Small intestine (tissue), 7 donors: ENCODE results near the gene JAKMIP1. TPM values are rescaled to one million over a fixed set of nuclear protein-coding genes. Genes with fewer than 3 reads are reported as not detected.

Experiments
- DNase-seq, 2 donors: peaks; one replicate each; pipeline versions ENCODE4 v3.0.0 to v3.0.0-alpha.2; 2013
- FAIRE-seq: peaks from 2 replicates; lab custom pipeline; 2012; peaks lifted over from hg19 to GRCh38; lab: Jason Lieb, UNC
- H3K27ac ChIP-seq, 3 donors: one replicate each; pipeline ENCODE4 v1.5.1; 2013; ENCODE audit warnings: low read length in 2 of 3, mild to moderate bottlenecking in 2 of 3, control low read depth in 1 of 3, inconsistent platforms in 1 of 3, low read depth in 1 of 3, moderate library complexity in 1 of 3
- H3K27me3 ChIP-seq, 3 donors: one replicate each; pipeline ENCODE4 v1.6.1; 2013; ENCODE audit warnings: low read length in 3 of 3, inconsistent platforms in 1 of 3; ENCODE audit not compliant: control insufficient read depth in 3 of 3, insufficient read depth in 3 of 3
- H3K36me3 ChIP-seq, 3 donors: one replicate each; pipeline ENCODE4 v1.6.1; 2013; ENCODE audit warnings: low read length in 3 of 3, inconsistent platforms in 1 of 3, low read depth in 1 of 3, mild to moderate bottlenecking in 1 of 3, moderate library complexity in 1 of 3; ENCODE audit not compliant: control insufficient read depth in 3 of 3, insufficient read depth in 2 of 3
- H3K4me1 ChIP-seq, 3 donors: one replicate each; pipeline ENCODE4 v1.6.1; 2013; ENCODE audit warnings: low read length in 2 of 3, inconsistent platforms in 1 of 3, low read depth in 1 of 3, mild to moderate bottlenecking in 1 of 3, moderate library complexity in 1 of 3; ENCODE audit not compliant: control insufficient read depth in 3 of 3, insufficient read depth in 2 of 3
- H3K4me3 ChIP-seq, 3 donors: one replicate each; pipeline ENCODE4 v1.5.1; 2013; ENCODE audit warnings: low read length in 3 of 3, control low read depth in 1 of 3, inconsistent platforms in 1 of 3, low read depth in 1 of 3, mild to moderate bottlenecking in 1 of 3, moderate library complexity in 1 of 3
- H3K9me3 ChIP-seq, 2 donors: one replicate each; pipeline ENCODE4 v1.6.1; 2013; ENCODE audit warnings: low read depth in 1 of 2, low read length in 1 of 2; ENCODE audit not compliant: control insufficient read depth in 2 of 2, insufficient read depth in 1 of 2
- WGBS, 3 donors: extraction: QIAGEN DNeasy Blood & Tissue Kit; methylation state at CpG; one replicate each; pipeline ENCODE4 v1.1.7; 2013; 5-methylcytosine and 5-hydroxymethylcytosine counted together
- polyA plus RNA-seq, 4 donors: library from polyadenylated mRNA; stranded (reverse) in 3 of 4; unstranded in 1 of 4; fragments of 200-250 nt in 3 of 4; fragments of 120-200 nt in 1 of 4; gene quantifications; one replicate each; pipeline versions ENCODE4 v1.2.1 to v1.2.3, GENCODE V29; 2013
- donor health status: healthy with polysubstance abuse.
- donor health status: control.
- donor health status: control.
- donor health status: Bipolar disorder and iron deficiency.
- donor health status: healthy.

The JAKMIP1 gene
- polyA plus RNA-seq, 4 donors: 0.25 to 1.8 (median 1.0) TPM

GRCh38 chr4:6230827-6231662 is 30.7 kb upstream of the JAKMIP1 start:
- H3K4me1 ChIP-seq: no peaks in the 10 kb centered on the region
- no peak overlapping the region for H3K27ac ChIP-seq
- H3K9me3 ChIP-seq: no peaks in the 10 kb centered on the region
- FAIRE-seq: no peak
- 86 to 91% (median 87%) methylated on average over 21 of the region's 21 CpGs for WGBS, 3 donors
- no peaks in the 10 kb centered on the region for H3K27me3 ChIP-seq
- no peak for DNase-seq
- no peaks in the 10 kb centered on the region for H3K36me3 ChIP-seq
- no peak overlapping the region for H3K4me3 ChIP-seq

- H3K4me3 ChIP-seq: no peak overlapping the region
- DNase-seq (no peak), FAIRE-seq (no peak)
- no peak overlapping the region for H3K27ac ChIP-seq
- peaks cover 0 to 3% (median 0%) of the 10 kb centered on the region in 3 donors for H3K27me3 ChIP-seq
- H3K36me3 ChIP-seq: no peaks in the 10 kb centered on the region
- WGBS, 3 donors: 56 to 61% (median 58%) methylated on average over 3 of the region's 3 CpGs
- no peaks in the 10 kb centered on the region for H3K9me3 ChIP-seq
- H3K4me1 ChIP-seq: no peaks in the 10 kb centered on the region
These were observed 30.1 kb upstream of the JAKMIP1 start for GRCh38 chr4:6230502-6230785.

GRCh38 chr4:6229671-6230501 is 29.5 kb upstream of the JAKMIP1 start:
- Histone ChIP-seq H3K36me3 (no peaks in the 10 kb centered on the region), H3K9me3 (no peaks in the 10 kb centered on the region), H3K4me1 (no peaks in the 10 kb centered on the region), H3K4me3 (no peak overlapping the region), H3K27ac (no peak overlapping the region), H3K27me3 (peaks cover 0 to 6% (median 2%) of the 10 kb centered on the region in 3 donors)
- FAIRE-seq (no peak), DNase-seq (no peak)
- WGBS, 3 donors: 56 to 72% (median 58%) methylated on average over 18 of the region's 18 CpGs

- 47 to 52% (median 50%) methylated on average over 7 of the region's 7 CpGs for WGBS, 3 donors
- peaks cover 0 to 6% (median 2%) of the 10 kb centered on the region in 3 donors for H3K27me3 ChIP-seq
- no peaks in the 10 kb centered on the region for H3K9me3 ChIP-seq
- H3K36me3 ChIP-seq: no peaks in the 10 kb centered on the region
- H3K4me1 ChIP-seq: no peaks in the 10 kb centered on the region
- FAIRE-seq: no peak
- H3K27ac ChIP-seq: no peak overlapping the region
- no peak for DNase-seq
- H3K4me3 ChIP-seq: no peak overlapping the region
These were observed 28.7 kb upstream of the JAKMIP1 start for GRCh38 chr4:6229095-6229494.

GRCh38 chr4:6228158-6229067 is 28.1 kb upstream of the JAKMIP1 start:
- no peaks in the 10 kb centered on the region for H3K4me1 ChIP-seq
- H3K27me3 ChIP-seq: peaks cover 0 to 8% (median 2%) of the 10 kb centered on the region in 3 donors
- WGBS, 3 donors: 77 to 79% (median 79%) methylated on average over 16 of the region's 16 CpGs
- no peak for FAIRE-seq
- H3K36me3 ChIP-seq: no peaks in the 10 kb centered on the region
- no peak overlapping the region for H3K27ac ChIP-seq
- no peaks in the 10 kb centered on the region for H3K9me3 ChIP-seq
- H3K4me3 ChIP-seq: no peak overlapping the region
- DNase-seq: no peak

GRCh38 chr4:6227412-6228157 is 27.2 kb upstream of the JAKMIP1 start:
- DNase-seq (no peak), FAIRE-seq (no peak)
- H3K9me3 ChIP-seq: peaks cover 0 to 3% of the 10 kb centered on the region in 2 donors
- H3K4me1 ChIP-seq: no peaks in the 10 kb centered on the region
- H3K27ac ChIP-seq: no peak overlapping the region
- 63 to 68% (median 65%) methylated on average over 12 of the region's 12 CpGs for WGBS, 3 donors
- H3K27me3 ChIP-seq: peaks cover 0 to 13% (median 8%) of the 10 kb centered on the region in 3 donors
- no peaks in the 10 kb centered on the region for H3K36me3 ChIP-seq
- no peak overlapping the region for H3K4me3 ChIP-seq

GRCh38 chr4:6226506-6226905 is 26.2 kb upstream of the JAKMIP1 start:
- Histone ChIP-seq H3K27ac (no peak overlapping the region), H3K4me3 (no peak overlapping the region), H3K27me3 (peaks cover 0 to 18% (median 12%) of the 10 kb centered on the region in 3 donors), H3K36me3 (no peaks in the 10 kb centered on the region), H3K9me3 (peaks cover 0 to 8% of the 10 kb centered on the region in 2 donors), H3K4me1 (no peaks in the 10 kb centered on the region)
- DNase-seq (no peak), FAIRE-seq (no peak)
- WGBS, 3 donors: 83 to 91% (median 88%) methylated on average over 7 of the region's 7 CpGs
